Measurements from ENCODE around the gene AMBN.

DNA sequence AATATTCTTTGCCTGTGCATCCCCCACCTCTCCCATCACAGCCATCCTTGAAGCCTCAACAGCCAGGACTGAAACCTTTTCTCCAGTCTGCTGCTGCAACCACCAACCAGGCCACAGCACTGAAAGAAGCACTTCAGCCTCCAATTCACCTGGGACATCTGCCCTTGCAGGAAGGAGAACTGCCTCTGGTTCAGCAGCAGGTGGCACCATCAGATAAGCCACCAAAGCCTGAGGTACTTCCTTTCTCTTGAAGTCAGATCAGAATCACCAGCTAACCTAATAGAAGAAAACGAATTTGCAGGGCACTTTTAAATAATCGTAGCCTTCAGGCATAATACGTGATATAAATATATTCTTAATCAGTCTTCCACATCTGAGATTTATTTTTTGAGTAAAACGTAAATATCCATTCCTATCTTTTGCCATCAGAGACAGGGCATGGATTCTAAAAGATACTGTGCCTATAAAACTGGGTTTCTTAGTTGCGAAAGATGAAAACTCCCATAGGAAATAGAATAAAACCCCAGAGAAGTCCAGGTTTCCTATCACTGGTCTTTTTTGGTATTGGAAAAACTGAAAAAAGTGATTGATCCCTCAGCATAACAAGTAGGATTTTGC, 9.5 kb downstream of the AMBN start:
- no peak for TF ChIP-seq EZH2 (IDR thresholded peaks at IDR 0.05)
- no peak for TF ChIP-seq POLR2AphosphoS5 (IDR thresholded peaks at IDR 0.05; ENCODE audit: borderline replicate concordance, low read depth, low read length)
